ENCODE results near the gene TERC.

The TERC gene

DNA sequence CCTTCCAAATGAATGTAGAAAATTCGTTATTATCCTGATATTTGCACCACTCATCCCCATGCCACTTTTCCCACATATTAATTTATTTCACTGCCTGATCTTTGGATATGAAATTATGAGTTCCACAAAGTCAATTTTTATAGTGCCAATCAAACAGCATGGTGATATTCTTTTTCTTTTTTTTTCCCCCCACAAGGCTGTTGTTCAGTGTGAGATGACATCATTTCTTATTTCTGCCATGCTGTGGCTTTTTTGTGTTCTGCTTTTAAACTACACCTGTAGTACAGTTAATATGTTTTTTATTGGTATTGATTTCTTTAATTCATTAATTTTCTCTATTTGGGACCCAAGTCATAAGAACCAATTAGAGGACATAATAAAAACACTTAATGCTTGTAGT lies 22.9 kb upstream of the TERC start:
- no peak overlapping the region for H3K9ac ChIP-seq (ENCODE audit: low read depth, low read length)
- no peaks in the 10 kb centered on the region for H3K4me1 ChIP-seq (ENCODE audit: control insufficient read depth, insufficient read depth, low read length)
- H3K4me3 ChIP-seq (ENCODE audit: low read length), result no peak overlapping the region
- H3K27me3 ChIP-seq (ENCODE audit: control insufficient read depth, insufficient read depth, low read length), result no peaks in the 10 kb centered on the region
- no peaks in the 10 kb centered on the region for H3K9me3 ChIP-seq (replicated peaks; ENCODE audit: low read length)
- H3K36me3 ChIP-seq (ENCODE audit: insufficient read depth, low read length), result peaks cover 82% of the 10 kb centered on the region
- H3K4me2 ChIP-seq (ENCODE audit: low read length), result no peak overlapping the region

DNA sequence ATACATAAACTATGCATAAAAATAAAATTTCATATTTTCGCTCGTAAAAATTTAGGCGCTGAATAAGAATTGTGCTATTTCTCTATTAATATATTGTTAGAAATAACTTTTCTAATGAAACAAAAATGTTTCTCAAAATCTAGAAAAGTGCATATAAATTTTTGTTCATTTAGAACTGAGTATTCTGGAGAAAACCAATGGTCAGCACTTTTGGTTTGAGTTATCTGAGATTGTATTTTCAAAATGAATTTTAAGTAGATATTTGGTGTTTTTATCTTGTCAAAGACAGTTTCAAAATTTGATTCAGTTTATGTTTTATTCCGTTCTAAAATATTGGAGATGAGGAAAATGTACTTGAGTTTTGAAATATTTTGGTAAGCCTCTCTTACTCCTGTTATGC lies 22.3 kb upstream of the TERC start:
- Histone ChIP-seq H3K9me3 (replicated peaks; ENCODE audit: low read length) (no peaks in the 10 kb centered on the region), H3K36me3 (ENCODE audit: insufficient read depth, low read length) (peaks cover 82% of the 10 kb centered on the region), H3K27me3 (ENCODE audit: control insufficient read depth, insufficient read depth, low read length) (no peaks in the 10 kb centered on the region), H3K4me2 (ENCODE audit: low read length) (no peak overlapping the region), H3K4me3 (ENCODE audit: low read length) (no peak overlapping the region), H3K9ac (ENCODE audit: low read depth, low read length) (no peak overlapping the region), H3K4me1 (ENCODE audit: control insufficient read depth, insufficient read depth, low read length) (no peaks in the 10 kb centered on the region)

DNA sequence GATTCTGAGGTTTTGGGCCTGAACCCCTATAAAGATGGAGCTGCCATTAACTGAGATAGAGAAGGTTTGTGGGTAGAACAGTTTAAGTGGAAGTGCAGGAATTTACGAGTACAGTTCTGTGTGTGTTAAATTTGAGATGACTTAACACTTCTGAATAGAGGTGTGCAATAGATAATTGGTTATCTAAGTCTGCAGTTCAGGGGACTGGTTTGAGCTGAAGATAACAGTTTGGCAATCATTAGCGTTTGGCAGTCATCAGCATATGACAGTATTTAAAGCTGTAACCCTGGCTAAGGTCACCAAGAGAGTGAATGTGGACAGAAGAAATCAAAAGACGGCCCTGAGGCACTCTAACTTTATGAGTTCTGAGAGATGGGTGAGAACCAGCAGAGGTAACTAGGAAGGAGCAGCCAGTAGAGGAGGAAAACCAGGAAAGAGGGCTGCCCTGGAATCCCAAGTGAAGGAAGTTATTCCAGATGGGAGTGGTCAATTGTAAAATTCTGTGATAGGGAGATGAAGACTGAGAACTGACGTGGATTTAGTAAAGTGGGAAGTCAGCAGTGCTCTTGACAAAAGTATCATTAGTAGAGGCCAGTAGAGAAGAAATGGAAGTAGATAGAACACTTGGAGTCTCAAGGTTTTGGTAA lies 16.5 kb upstream of the TERC start:
- Histone ChIP-seq H3K4me1 (ENCODE audit: control insufficient read depth, insufficient read depth, low read length) (no peaks in the 10 kb centered on the region), H3K9ac (ENCODE audit: low read depth, low read length) (no peak overlapping the region), H3K9me3 (replicated peaks; ENCODE audit: low read length) (no peaks in the 10 kb centered on the region), H3K27me3 (ENCODE audit: control insufficient read depth, insufficient read depth, low read length) (no peaks in the 10 kb centered on the region), H3K4me2 (ENCODE audit: low read length) (no peak overlapping the region), H3K36me3 (ENCODE audit: insufficient read depth, low read length) (peaks cover 80% of the 10 kb centered on the region), H3K4me3 (ENCODE audit: low read length) (no peak overlapping the region)

DNA sequence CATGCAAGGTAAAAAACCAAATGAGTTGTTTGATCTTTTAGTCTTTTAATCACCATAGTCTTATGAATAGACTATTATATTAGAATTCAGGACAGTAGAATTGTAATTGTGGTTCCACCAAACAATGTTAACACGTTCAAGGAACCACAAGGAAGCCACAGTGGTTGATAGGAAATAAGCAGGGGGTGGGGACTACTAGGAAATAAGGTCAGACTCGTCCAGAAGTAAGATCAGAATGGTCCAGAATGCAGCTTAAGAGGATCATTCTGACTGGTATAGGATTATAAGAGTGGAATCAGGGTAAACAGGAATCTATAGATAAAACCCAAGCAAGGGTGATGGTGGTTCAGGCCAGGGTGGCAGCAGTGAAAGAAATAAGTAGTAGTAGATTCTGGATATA lies 15.9 kb upstream of the TERC start:
- no peaks in the 10 kb centered on the region for H3K9me3 ChIP-seq (replicated peaks; ENCODE audit: low read length)
- no peak overlapping the region for H3K4me2 ChIP-seq (ENCODE audit: low read length)
- H3K27me3 ChIP-seq (ENCODE audit: control insufficient read depth, insufficient read depth, low read length), result no peaks in the 10 kb centered on the region
- H3K4me3 ChIP-seq (ENCODE audit: low read length), result no peak overlapping the region
- no peaks in the 10 kb centered on the region for H3K4me1 ChIP-seq (ENCODE audit: control insufficient read depth, insufficient read depth, low read length)
- H3K9ac ChIP-seq (ENCODE audit: low read depth, low read length), result no peak overlapping the region
- peaks cover 77% of the 10 kb centered on the region for H3K36me3 ChIP-seq (ENCODE audit: insufficient read depth, low read length)

DNA sequence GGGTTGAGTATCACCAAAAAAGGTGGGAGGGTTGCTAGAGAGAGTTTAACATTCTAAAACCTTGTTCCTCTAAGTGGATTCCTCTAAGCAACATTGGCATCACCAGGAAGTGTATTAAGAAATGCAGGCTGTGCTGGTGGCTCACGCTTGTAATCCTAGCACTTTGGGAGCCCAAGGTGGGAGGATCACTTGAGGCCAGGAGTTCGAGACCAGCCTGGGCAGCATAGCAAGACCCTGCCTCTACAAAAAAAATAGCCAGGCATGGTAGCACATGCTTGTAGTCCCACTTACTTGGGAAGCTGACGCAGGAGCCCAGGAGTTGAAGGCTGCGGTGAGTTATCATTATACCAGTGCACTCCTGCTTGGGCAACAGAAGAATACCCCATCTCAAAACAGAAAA lies 13.0 kb upstream of the TERC start:
- Histone ChIP-seq H3K9me3 (replicated peaks; ENCODE audit: low read length) (no peaks in the 10 kb centered on the region), H3K36me3 (ENCODE audit: insufficient read depth, low read length) (peaks cover 61% of the 10 kb centered on the region), H3K4me1 (ENCODE audit: control insufficient read depth, insufficient read depth, low read length) (peaks cover 6% of the 10 kb centered on the region), H3K4me2 (ENCODE audit: low read length) (no peak overlapping the region), H3K9ac (ENCODE audit: low read depth, low read length) (no peak overlapping the region), H3K4me3 (ENCODE audit: low read length) (no peak overlapping the region), H3K27me3 (ENCODE audit: control insufficient read depth, insufficient read depth, low read length) (no peaks in the 10 kb centered on the region)

DNA sequence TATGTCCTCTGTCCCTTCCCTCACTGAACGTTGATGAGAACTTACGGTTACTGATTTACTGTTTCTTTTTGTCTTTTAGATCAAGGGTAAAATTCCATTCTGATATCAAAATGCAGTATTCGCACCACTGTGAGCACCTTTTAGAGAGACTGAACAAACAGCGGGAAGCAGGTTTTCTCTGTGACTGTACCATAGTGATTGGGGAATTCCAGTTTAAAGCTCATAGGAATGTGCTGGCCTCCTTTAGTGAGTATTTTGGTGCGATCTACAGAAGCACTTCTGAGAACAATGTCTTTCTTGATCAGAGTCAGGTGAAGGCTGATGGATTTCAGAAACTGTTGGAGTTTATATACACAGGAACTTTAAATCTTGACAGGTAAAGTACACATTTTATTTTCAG lies 9.3 kb upstream of the TERC start:
- peaks cover 6% of the 10 kb centered on the region for H3K4me1 ChIP-seq (ENCODE audit: control insufficient read depth, insufficient read depth, low read length)
- peak overlapping the region; percentile 96 for H3K9ac ChIP-seq (ENCODE audit: low read depth, low read length)
- H3K36me3 ChIP-seq (ENCODE audit: insufficient read depth, low read length), result peaks cover 33% of the 10 kb centered on the region
- H3K4me2 ChIP-seq (ENCODE audit: low read length), result peak overlapping the region; percentile 91
- peak overlapping the region; percentile 90 for H3K4me3 ChIP-seq (ENCODE audit: low read length)
- no peaks in the 10 kb centered on the region for H3K9me3 ChIP-seq (replicated peaks; ENCODE audit: low read length)
- no peaks in the 10 kb centered on the region for H3K27me3 ChIP-seq (ENCODE audit: control insufficient read depth, insufficient read depth, low read length)

DNA sequence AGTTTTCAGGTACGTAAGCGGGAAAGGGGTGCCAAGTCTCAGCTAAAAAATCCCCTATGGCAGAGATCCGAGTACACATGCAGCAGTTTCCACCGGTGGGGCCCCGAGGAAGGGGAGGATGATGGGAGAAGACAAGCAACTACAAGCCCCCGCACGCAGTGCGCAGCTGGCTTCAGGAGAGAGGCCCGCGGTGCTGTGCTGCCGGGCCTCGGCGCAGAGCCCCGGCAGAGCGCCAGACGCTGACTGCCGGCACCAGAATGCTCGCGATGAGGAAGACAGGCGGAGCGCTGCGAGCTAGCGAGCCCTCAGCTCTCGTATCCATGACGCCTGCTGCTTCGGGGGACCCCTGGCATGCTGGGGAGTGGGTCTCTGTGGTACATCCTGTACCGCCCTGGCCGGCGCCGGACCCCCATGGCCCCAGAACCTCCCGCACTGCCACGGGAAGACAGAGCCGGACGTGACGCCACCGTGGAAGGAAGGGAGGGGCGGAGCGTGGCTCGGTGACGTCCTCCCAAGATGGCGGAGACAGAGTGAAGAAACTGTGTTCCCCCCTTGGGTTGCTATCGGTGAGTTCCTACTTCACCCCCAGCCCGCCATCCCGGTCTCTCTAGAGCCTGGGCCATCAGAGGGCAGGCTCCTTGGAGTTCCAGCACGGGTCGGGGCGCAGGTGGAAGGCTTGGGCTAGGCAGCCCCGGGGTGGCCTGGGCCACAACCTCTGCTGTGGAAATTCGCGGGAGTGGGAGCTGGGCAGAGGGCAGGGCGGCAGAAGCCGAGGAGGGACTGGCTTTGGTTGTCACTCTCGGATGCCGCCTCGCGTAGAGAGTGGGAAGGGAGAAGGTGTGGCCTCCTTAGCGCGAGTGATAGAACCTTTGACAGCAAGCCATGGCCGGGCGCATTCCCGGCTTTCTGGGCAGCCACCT lies 8.3 kb upstream of the TERC start, which contains the start of gene MYNN:
TSS of gene MYNN (plus strand) at position 500 of the 920 bp plus-strand sequence. CDS start 900 bp downstream, outside the sequence.
- peak within 1 kb of the TSS; percentile 96 for H3K9ac ChIP-seq (ENCODE audit: low read depth, low read length)
- peaks cover 26% of the 10 kb centered on the region for H3K36me3 ChIP-seq (ENCODE audit: insufficient read depth, low read length)
- peaks cover 6% of the 10 kb centered on the region for H3K4me1 ChIP-seq (ENCODE audit: control insufficient read depth, insufficient read depth, low read length)
- peak within 1 kb of the TSS; percentile 90 for H3K4me3 ChIP-seq (ENCODE audit: low read length)
- H3K27me3 ChIP-seq (ENCODE audit: control insufficient read depth, insufficient read depth, low read length), result no peaks in the 10 kb centered on the region
- peak within 1 kb of the TSS; percentile 91 for H3K4me2 ChIP-seq (ENCODE audit: low read length)
- H3K9me3 ChIP-seq (replicated peaks; ENCODE audit: low read length), result no peaks in the 10 kb centered on the region

DNA sequence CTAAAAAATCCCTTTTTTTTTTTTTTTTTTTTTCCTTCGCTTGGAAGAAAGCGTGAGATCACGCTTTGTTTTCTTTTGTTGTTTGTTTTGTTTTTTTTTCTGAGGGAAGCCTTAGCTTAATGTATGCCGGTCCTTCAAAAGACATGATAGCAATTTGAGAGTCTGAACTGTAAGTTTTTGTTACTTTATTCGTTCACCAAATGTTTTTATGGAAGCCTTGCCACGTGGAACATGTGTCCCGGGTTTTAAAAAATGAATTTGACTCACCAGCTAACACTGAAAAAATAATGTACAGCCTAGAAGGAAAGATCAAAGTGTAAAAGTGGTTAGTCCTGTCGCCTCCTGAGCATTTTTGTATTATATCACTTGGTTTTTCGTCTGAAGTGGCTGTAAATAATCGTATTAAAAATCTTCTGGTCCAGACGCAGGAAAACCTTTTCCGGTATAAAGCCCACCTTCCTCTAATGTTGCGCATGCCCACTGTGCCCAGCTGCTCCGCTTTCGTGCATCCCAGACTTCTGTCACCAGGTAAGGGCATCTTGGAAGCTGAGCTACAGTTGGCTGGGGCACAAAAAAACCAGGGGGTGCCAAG lies 7.5 kb upstream of the TERC start:
- no peaks in the 10 kb centered on the region for H3K9me3 ChIP-seq (replicated peaks; ENCODE audit: low read length)
- H3K9ac ChIP-seq (ENCODE audit: low read depth, low read length), result peak overlapping the region; percentile 96
- H3K4me2 ChIP-seq (ENCODE audit: low read length), result peak overlapping the region; percentile 91
- H3K4me1 ChIP-seq (ENCODE audit: control insufficient read depth, insufficient read depth, low read length), result peaks cover 6% of the 10 kb centered on the region
- H3K27me3 ChIP-seq (ENCODE audit: control insufficient read depth, insufficient read depth, low read length), result no peaks in the 10 kb centered on the region
- peaks cover 21% of the 10 kb centered on the region for H3K36me3 ChIP-seq (ENCODE audit: insufficient read depth, low read length)
- peak overlapping the region; percentile 90 for H3K4me3 ChIP-seq (ENCODE audit: low read length)

DNA sequence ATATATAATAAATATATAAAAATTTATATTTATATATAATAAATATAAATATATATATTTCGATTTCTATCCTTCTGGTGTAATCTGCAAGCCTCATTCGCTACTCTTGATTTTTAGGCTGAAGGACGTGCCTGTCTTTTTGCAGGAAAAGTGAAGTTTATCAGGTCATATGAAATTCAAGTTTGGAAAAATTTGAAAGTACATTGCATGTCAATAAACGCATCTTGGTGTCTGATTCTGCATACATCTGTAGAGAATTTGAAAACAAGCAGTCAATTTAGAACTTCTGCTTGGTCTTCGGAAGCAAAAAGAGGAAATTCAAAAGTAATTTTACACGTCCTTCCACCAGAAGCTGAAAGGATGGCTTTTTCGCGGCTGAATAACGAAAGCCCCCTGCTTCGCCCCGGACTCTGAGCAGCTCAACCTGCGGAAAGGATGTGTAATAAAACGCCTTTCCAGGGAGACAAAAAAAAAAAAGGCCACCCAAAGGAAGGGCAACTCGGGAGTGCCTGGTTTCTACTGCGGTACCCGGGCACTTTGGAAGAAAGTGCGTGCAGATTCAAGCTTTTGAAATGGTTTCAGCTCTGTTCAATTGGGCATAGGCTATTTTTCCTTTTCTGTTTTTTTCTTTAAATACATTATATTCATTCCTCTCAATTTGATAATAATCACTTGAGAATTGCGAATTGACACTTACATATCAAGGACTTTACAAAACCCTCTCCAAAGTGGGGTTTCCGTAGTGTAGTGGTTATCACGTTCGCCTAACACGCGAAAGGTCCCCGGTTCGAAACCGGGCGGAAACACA lies 6.8 kb upstream of the TERC start:
- peak overlapping the region; percentile 91 for H3K4me2 ChIP-seq (ENCODE audit: low read length)
- H3K9ac ChIP-seq (ENCODE audit: low read depth, low read length), result peak overlapping the region; percentile 96

DNA sequence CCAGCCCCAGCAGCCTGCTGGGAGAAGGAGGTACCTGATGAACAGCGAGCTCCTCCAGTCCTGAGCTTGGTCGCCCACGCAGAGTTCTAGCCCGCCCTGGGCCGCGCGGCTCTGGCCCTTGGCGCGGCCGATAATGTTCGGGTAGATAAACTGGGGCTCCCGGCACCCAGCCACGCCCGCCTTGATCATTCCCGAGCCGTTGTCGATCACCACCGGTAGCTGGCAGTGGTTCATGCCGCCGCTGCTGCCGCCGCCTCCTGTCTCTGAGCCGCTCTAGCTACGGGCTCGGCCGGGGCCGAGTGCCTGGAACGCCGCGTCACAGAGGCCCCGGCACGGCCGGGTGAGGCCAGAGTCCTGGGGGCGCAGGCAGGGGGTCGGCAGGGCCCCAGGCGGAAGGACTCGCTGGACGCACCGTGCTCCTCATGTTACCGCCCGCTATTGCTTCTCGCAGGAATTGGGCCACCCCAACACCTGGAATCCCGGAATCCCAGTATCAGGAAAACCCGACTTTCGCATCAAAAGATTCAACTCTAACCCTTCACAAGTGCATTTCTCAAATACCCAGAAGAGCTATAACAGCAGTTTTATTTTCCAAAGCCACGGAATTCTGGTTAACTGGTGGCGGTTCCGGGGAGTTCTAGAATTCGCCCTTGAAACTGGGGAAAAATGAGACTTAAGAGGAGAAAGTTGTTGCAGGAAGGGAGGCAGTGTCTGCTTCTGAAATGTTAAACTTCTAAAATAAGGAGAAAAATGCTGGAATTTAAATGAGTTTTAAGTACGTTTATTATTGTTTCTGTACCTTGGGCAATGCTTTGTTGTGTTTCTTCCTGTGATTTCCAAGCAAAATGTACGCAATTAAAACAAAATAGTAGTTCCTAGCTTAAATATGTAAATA lies 4.7 kb upstream of the TERC start, which contains the start of gene ACTRT3:
TSS of gene ACTRT3 (minus strand) at position 275 of the 895 bp plus-strand sequence. CDS start at position 234, 41 bp downstream.
- Histone ChIP-seq H3K9ac (ENCODE audit: low read depth, low read length) (peak within 1 kb of the TSS; percentile 87), H3K27me3 (ENCODE audit: control insufficient read depth, insufficient read depth, low read length) (no peaks in the 10 kb centered on the region), H3K4me1 (ENCODE audit: control insufficient read depth, insufficient read depth, low read length) (peaks cover 10% of the 10 kb centered on the region), H3K9me3 (replicated peaks; ENCODE audit: low read length) (no peaks in the 10 kb centered on the region), H3K36me3 (ENCODE audit: insufficient read depth, low read length) (peaks cover 4% of the 10 kb centered on the region), H3K4me2 (ENCODE audit: low read length) (peak within 1 kb of the TSS; percentile 78), H3K4me3 (ENCODE audit: low read length) (peak within 1 kb of the TSS; percentile 71)

More for the DNA sequence above, 6.8 kb upstream of the TERC start:
- peaks cover 16% of the 10 kb centered on the region for H3K36me3 ChIP-seq (ENCODE audit: insufficient read depth, low read length)
- H3K4me3 ChIP-seq (ENCODE audit: low read length), result peak overlapping the region; percentile 90
- H3K9me3 ChIP-seq (replicated peaks; ENCODE audit: low read length), result no peaks in the 10 kb centered on the region
- no peaks in the 10 kb centered on the region for H3K27me3 ChIP-seq (ENCODE audit: control insufficient read depth, insufficient read depth, low read length)
- peaks cover 6% of the 10 kb centered on the region for H3K4me1 ChIP-seq (ENCODE audit: control insufficient read depth, insufficient read depth, low read length)

Measured in skeletal muscle satellite cell (primary cell).